ENCODE data around the gene EVC.

DNA sequence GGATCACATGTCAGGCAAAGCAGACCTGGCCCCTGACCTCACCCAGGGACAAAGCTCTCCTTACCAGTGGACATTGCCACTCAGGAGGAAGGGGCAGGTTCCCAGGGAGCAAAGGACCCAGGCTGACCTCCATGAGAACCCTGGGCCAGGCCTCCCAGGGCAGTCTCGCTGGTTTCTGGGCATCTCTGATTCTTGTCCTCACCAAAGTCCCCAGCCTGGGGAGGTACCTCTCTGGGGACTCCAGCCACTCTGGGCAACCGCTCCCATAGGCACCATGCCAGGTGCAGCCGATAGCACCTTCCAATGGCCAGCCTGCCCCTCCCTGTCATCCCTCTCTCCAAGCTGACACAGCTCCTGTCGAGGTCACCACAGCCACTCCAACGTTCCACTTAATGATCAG, 10.5 kb upstream of the EVC start:
- TF ChIP-seq, protein P1, sequence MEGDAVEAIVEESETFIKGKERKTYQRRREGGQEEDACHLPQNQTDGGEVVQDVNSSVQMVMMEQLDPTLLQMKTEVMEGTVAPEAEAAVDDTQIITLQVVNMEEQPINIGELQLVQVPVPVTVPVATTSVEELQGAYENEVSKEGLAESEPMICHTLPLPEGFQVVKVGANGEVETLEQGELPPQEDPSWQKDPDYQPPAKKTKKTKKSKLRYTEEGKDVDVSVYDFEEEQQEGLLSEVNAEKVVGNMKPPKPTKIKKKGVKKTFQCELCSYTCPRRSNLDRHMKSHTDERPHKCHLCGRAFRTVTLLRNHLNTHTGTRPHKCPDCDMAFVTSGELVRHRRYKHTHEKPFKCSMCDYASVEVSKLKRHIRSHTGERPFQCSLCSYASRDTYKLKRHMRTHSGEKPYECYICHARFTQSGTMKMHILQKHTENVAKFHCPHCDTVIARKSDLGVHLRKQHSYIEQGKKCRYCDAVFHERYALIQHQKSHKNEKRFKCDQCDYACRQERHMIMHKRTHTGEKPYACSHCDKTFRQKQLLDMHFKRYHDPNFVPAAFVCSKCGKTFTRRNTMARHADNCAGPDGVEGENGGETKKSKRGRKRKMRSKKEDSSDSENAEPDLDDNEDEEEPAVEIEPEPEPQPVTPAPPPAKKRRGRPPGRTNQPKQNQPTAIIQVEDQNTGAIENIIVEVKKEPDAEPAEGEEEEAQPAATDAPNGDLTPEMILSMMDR (IDR thresholded peaks at IDR 0.05; ENCODE audit: poor library complexity) = no peak
- TF ChIP-seq EZH2 (IDR thresholded peaks at IDR 0.05; ENCODE audit: borderline replicate concordance) (no peak), EZH2phosphoT487 (IDR thresholded peaks at IDR 0.05; ENCODE audit: low read depth, severe bottlenecking, unreplicated experiment) (no peak)
